D721Med (cell line): ENCODE data around the gene CEMIP.

ENCODE experiments used
- DNase-seq: peaks from one replicate; pipeline ENCODE4 v3.0.0; 2011; ENCODE audit warnings: low spot score; ENCODE audit not compliant: insufficient read length
- FAIRE-seq: peaks from 2 replicates; lab custom pipeline; 2011; peaks lifted over from hg19 to GRCh38; lab: Jason Lieb, UNC
- CTCF ChIP-seq: IDR thresholded peaks from 2 replicates; pipeline ENCODE4 v1.5.1; 2012; ENCODE audit warnings: mild to moderate bottlenecking, control low read depth; ENCODE audit not compliant: insufficient read depth; ENCODE audit errors: missing control alignments

Gene CEMIP

GRCh38 chr15:80735344-80735743 lies 43.8 kb upstream of the CEMIP start:
- no peak for DNase-seq

GRCh38 chr15:80736560-80736959 lies 42.6 kb upstream of the CEMIP start:
- no peak for TF ChIP-seq CTCF
- FAIRE-seq: no peak
- no peak for DNase-seq

More at GRCh38 chr15:80735344-80735743, 43.8 kb upstream of the CEMIP start:
- FAIRE-seq: no peak
- TF ChIP-seq CTCF: no peak

GRCh38 chr15:80739919-80740318 lies 39.3 kb upstream of the CEMIP start:
- TF ChIP-seq CTCF: no peak
- DNase-seq: no peak
- no peak for FAIRE-seq

GRCh38 chr15:80742081-80742480 lies 37.1 kb upstream of the CEMIP start:
- no peak for TF ChIP-seq CTCF
- FAIRE-seq (no peak), DNase-seq (no peak)

GRCh38 chr15:80743189-80743833 lies 35.9 kb upstream of the CEMIP start:
- FAIRE-seq: no peak
- no peak for TF ChIP-seq CTCF
- no peak for DNase-seq

- FAIRE-seq (no peak), DNase-seq (no peak)
- TF ChIP-seq CTCF: no peak
Observed at GRCh38 chr15:80744415-80744814, 34.8 kb upstream of the CEMIP start.

GRCh38 chr15:80744826-80745225 lies 34.3 kb upstream of the CEMIP start:
- FAIRE-seq: no peak

More at GRCh38 chr15:80744826-80745225, 34.3 kb upstream of the CEMIP start:
- DNase-seq: no peak
- no peak for TF ChIP-seq CTCF
